Amniotic stem cell (primary cell): Measurements from ENCODE around the gene EIF2S1.
"Not testable (repeated sequence)": the region's sequence is repeated elsewhere in the genome, so short reads cannot be mapped to it uniquely, and the experiment has no call there.

ENCODE experiments used
- DNase-seq: peaks from one replicate; lab custom pipeline; 2025; lab: John Stamatoyannopoulos, UW

Gene EIF2S1

GRCh38 chr14:67371247-67372148, 11.4 kb downstream of the EIF2S1 start:
- no peak for DNase-seq

- no peak for DNase-seq
Measured at GRCh38 chr14:67372833-67373232, 12.7 kb downstream of the EIF2S1 start.

GRCh38 chr14:67373347-67373746, 13.2 kb downstream of the EIF2S1 start:
- DNase-seq, result no peak

GRCh38 chr14:67377916-67378315, 17.8 kb downstream of the EIF2S1 start:
- no peak for DNase-seq

GRCh38 chr14:67385120-67385519, 25.0 kb downstream of the EIF2S1 start:
- DNase-seq, result no peak

- DNase-seq, result no peak
Measured at GRCh38 chr14:67385618-67386017, 25.5 kb downstream of the EIF2S1 start.

GRCh38 chr14:67387195-67387594, 27.1 kb downstream of the EIF2S1 start:
- no peak for DNase-seq

GRCh38 chr14:67389275-67389674, 29.1 kb downstream of the EIF2S1 start:
- no peak for DNase-seq

- no peak for DNase-seq
Measured at GRCh38 chr14:67389811-67390534, 29.8 kb downstream of the EIF2S1 start.

- DNase-seq, result no peak
Measured at GRCh38 chr14:67391268-67391667, 31.1 kb downstream of the EIF2S1 start.

- no peak for DNase-seq
Measured at GRCh38 chr14:67392123-67392522, 32.0 kb downstream of the EIF2S1 start.

GRCh38 chr14:67392800-67393199, 32.7 kb downstream of the EIF2S1 start:
- DNase-seq, result no peak

GRCh38 chr14:67393689-67394088, 33.6 kb downstream of the EIF2S1 start:
- no peak for DNase-seq

GRCh38 chr14:67395086-67395875, 35.2 kb downstream of the EIF2S1 start:
- DNase-seq, result no peak

GRCh38 chr14:67395876-67396189, 35.7 kb downstream of the EIF2S1 start:
- no peak for DNase-seq

GRCh38 chr14:67396381-67396970, 36.3 kb downstream of the EIF2S1 start:
- no peak for DNase-seq

- DNase-seq, result no peak
Measured at GRCh38 chr14:67397536-67397935, 37.4 kb downstream of the EIF2S1 start.

- no peak for DNase-seq
Measured at GRCh38 chr14:67400434-67400833, 40.3 kb downstream of the EIF2S1 start.

GRCh38 chr14:67405771-67406170, 45.6 kb downstream of the EIF2S1 start:
- DNase-seq, result no peak

GRCh38 chr14:67408122-67408801, 48.1 kb downstream of the EIF2S1 start:
- not testable (repeated sequence) for DNase-seq

- DNase-seq, result no peak
Measured at GRCh38 chr14:67409461-67409860, 49.3 kb downstream of the EIF2S1 start.

- no peak for DNase-seq
Measured at GRCh38 chr14:67410313-67410712, 50.2 kb downstream of the EIF2S1 start.
